HAP-1 (cell line): Measurements from ENCODE around the gene NFKBIL1.
A peak's percentile ranks its signal among the peaks of the same experiment; 100 is the strongest.
"Not testable (repeated sequence)": the region's sequence is repeated elsewhere in the genome, so short reads cannot be mapped to it uniquely, and the experiment has no call there.

ENCODE experiments used
- DNase-seq, 2 experiments: peaks; one replicate each; pipeline ENCODE4 v3.0.0-alpha.2; 2016 to 2020; ENCODE audit warnings: low spot score in 2 of 2
- H3K27me3 ChIP-seq: fragments of 250-450 bp; sonication (Bioruptor Pico); 2 replicates; pipeline ENCODE4 v1.5.1; 2020; ENCODE audit warnings: low read depth, mild to moderate bottlenecking, moderate library complexity
- H3K36me3 ChIP-seq: fragments of 250-450 bp; sonication (Bioruptor Pico); replicated peaks from 2 replicates; pipeline ENCODE4 v1.5.1; 2020; ENCODE audit warnings: mild to moderate bottlenecking
- H3K4me1 ChIP-seq: fragments of 250-450 bp; sonication (Bioruptor Pico); 2 replicates; pipeline ENCODE4 v1.5.1; 2020; ENCODE audit warnings: mild to moderate bottlenecking
- H3K4me3 ChIP-seq: fragments of 250-450 bp; sonication (Bioruptor Pico); 2 replicates; pipeline ENCODE4 v1.5.1; 2020; ENCODE audit warnings: mild to moderate bottlenecking, moderate library complexity
- H3K9me3 ChIP-seq: fragments of 250-450 bp; sonication (Bioruptor Pico); 2 replicates; pipeline ENCODE4 v1.5.1; 2020; ENCODE audit warnings: mild to moderate bottlenecking, moderate library complexity
- in situ Hi-C: fragments of 300-500 bp; cut with MboI; formaldehyde crosslinking; loops from 3 replicates; pipeline ENCODE4 v1.14.3; 2020; ENCODE audit warnings: low sequenced_read_pairs, inconsistent platforms, mixed read lengths

Gene NFKBIL1, protein sequence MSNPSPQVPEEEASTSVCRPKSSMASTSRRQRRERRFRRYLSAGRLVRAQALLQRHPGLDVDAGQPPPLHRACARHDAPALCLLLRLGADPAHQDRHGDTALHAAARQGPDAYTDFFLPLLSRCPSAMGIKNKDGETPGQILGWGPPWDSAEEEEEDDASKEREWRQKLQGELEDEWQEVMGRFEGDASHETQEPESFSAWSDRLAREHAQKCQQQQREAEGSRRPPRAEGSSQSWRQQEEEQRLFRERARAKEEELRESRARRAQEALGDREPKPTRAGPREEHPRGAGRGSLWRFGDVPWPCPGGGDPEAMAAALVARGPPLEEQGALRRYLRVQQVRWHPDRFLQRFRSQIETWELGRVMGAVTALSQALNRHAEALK

GRCh38 chr6:31546958-31547726 lies at the start of gene NFKBIL1:
TSS of gene NFKBIL1 (plus strand) at chr6:31547608. CDS start at chr6:31547695, 87 bp downstream.
- H3K36me3 ChIP-seq, result peaks cover 21% of the 10 kb centered on the region
- peak within 1 kb of the TSS; percentile 44 for H3K4me3 ChIP-seq
- H3K9me3 ChIP-seq, result no peaks in the 10 kb centered on the region
- in situ Hi-C loops, result loop anchor here (5.0 kb wide), 1 partner anchor 45 kb away; the partner anchor contains the start of gene NCR3
- DNase-seq, result peak; percentile 96 to 97
- peaks cover 16% of the 10 kb centered on the region for H3K4me1 ChIP-seq
- no peaks in the 10 kb centered on the region for H3K27me3 ChIP-seq

GRCh38 chr6:31498748-31499147 lies 48.7 kb upstream of the NFKBIL1 start:
- Histone ChIP-seq H3K9me3 (no peaks in the 10 kb centered on the region), H3K4me1 (peaks cover 14% of the 10 kb centered on the region), H3K36me3 (no peaks in the 10 kb centered on the region), H3K4me3 (no peak overlapping the region; the same call in 1 of the 2 replicates), H3K27me3 (no peaks in the 10 kb centered on the region)
- DNase-seq, result no peak
- in situ Hi-C loops, result no loop called here

DNA sequence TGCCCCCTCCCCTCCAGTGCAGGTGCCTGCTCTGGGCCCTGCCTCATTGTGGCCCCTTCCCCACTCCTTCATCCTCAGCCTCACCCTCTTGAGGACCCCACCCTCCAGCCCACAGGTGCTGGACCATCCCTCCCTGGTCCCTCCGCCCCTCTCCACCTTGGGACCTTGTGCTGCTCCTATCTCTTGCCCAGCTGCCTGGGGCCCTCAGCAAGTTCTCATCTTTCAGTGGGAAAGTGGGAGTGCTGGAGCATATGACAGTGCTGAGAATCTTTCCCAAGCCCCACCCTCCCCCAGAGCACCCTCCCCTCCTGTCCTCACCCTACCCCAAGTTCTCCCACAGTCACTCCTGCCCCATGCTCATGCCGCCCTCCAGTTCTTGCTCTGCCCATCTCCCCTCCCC lies 47.8 kb upstream of the NFKBIL1 start:
- H3K4me3 ChIP-seq, in situ Hi-C loops, H3K36me3 ChIP-seq, DNase-seq, H3K27me3 ChIP-seq, H3K9me3 ChIP-seq: not testable (repeated sequence)
- H3K4me1 ChIP-seq, result peaks cover 14% of the 10 kb centered on the region

DNA sequence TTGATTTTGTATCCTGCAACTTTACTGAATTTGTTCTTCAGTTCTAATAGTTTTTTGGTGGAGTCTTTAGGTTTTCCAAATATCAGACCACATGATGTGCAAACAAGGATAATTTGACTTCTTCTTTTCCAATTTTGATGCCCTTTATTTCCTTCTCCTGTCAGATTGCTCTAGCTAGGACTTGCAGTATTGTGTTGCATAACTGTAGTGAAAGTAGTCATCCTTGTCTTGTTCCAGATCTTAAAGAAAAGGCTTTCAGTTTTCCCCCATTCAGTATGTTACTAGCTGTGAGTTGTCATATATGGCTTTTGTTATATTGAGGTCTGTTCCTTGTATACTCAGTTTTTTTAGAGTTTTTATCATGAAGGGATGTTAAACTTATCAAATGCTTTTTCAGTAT lies 44.8 kb upstream of the NFKBIL1 start:
- no peaks in the 10 kb centered on the region for H3K27me3 ChIP-seq
- H3K4me1 ChIP-seq, result peaks cover under 1% of the 10 kb centered on the region; the same call in 1 of the 2 replicates
- no peak for DNase-seq
- H3K9me3 ChIP-seq, result no peaks in the 10 kb centered on the region
- H3K36me3 ChIP-seq, result peaks cover 7% of the 10 kb centered on the region
- in situ Hi-C loops, result no loop called here
- no peak overlapping the region for H3K4me3 ChIP-seq

- peaks cover 16% of the 10 kb centered on the region for H3K36me3 ChIP-seq
- DNase-seq, in situ Hi-C loops, H3K4me1 ChIP-seq, H3K27me3 ChIP-seq, H3K9me3 ChIP-seq, H3K4me3 ChIP-seq: not testable (repeated sequence)
Measured at GRCh38 chr6:31509036-31509435, 38.4 kb upstream of the NFKBIL1 start.

DNA sequence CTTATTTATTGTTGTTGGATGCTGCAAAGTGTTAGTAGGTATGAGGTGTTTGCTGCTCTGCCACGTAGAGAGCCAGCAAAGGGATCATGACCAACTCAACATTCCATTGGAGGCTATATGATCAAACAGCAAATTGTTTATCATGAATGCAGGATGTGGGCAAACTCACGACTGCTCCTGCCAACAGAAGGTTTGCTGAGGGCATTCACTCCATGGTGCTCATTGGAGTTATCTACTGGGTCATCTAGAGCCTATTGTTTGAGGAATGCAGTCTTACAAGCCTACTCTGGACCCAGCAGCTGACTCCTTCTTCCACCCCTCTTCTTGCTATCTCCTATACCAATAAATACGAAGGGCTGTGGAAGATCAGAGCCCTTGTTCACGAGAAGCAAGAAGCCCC lies 37.4 kb upstream of the NFKBIL1 start:
- in situ Hi-C loops, result no loop called here
- peaks cover 16% of the 10 kb centered on the region for H3K36me3 ChIP-seq

GRCh38 chr6:31513456-31514165 lies 33.8 kb upstream of the NFKBIL1 start:
- Histone ChIP-seq H3K4me1 (no peaks in the 10 kb centered on the region), H3K9me3 (no peaks in the 10 kb centered on the region), H3K36me3 (peaks cover 8% of the 10 kb centered on the region), H3K27me3 (peaks cover 10% of the 10 kb centered on the region), H3K4me3 (no peak overlapping the region)
- in situ Hi-C loops, result no loop called here
- no peak for DNase-seq

More for the DNA sequence above, 37.4 kb upstream of the NFKBIL1 start:
- DNase-seq, result no peak
- H3K27me3 ChIP-seq, result no peaks in the 10 kb centered on the region
- H3K4me3 ChIP-seq, result no peak overlapping the region
- H3K4me1 ChIP-seq, result no peaks in the 10 kb centered on the region
- H3K9me3 ChIP-seq, result no peaks in the 10 kb centered on the region

- no peak for DNase-seq
- Histone ChIP-seq H3K4me3 (no peak overlapping the region), H3K36me3 (no peaks in the 10 kb centered on the region), H3K4me1 (no peaks in the 10 kb centered on the region), H3K9me3 (peaks cover 4% of the 10 kb centered on the region; the same call in 1 of the 2 replicates), H3K27me3 (peaks cover 14% of the 10 kb centered on the region)
- in situ Hi-C loops, result no loop called here
Measured at GRCh38 chr6:31521835-31522234, 25.6 kb upstream of the NFKBIL1 start.

DNA sequence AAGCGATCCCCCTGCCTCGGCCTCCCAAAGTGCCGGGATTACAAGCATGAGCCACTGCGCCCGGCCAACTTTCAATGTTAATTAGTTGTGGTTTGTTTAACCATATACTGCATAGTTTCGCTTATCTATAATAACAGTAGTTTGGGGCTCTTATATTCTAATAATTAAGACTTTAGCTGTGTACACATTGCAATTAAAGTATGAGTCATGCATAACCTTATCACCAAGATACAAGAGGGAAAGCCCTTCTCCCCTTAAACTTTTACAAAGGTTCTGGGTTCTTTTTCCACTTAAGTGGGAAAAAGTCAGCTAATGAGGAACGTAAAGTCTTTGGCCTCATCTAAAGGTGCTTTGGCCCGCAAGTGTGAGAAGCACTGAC lies 21.9 kb upstream of the NFKBIL1 start:
- no peak for DNase-seq
- Histone ChIP-seq H3K4me1 (no peaks in the 10 kb centered on the region), H3K27me3 (0 out of 2 replicates have a peak, but pooled peaks cover 3% of the 10 kb centered on the region), H3K36me3 (peaks cover 12% of the 10 kb centered on the region), H3K4me3 (no peak overlapping the region), H3K9me3 (peaks cover 4% of the 10 kb centered on the region; the same call in 1 of the 2 replicates)
- in situ Hi-C loops, result no loop called here

GRCh38 chr6:31525932-31526591 lies 21.3 kb upstream of the NFKBIL1 start:
- in situ Hi-C loops, result no loop called here
- Histone ChIP-seq H3K27me3 (no peaks in the 10 kb centered on the region), H3K36me3 (peaks cover 17% of the 10 kb centered on the region), H3K9me3 (peaks cover 4% of the 10 kb centered on the region; the same call in 1 of the 2 replicates), H3K4me3 (no peak overlapping the region), H3K4me1 (no peaks in the 10 kb centered on the region)
- no peak for DNase-seq

DNA sequence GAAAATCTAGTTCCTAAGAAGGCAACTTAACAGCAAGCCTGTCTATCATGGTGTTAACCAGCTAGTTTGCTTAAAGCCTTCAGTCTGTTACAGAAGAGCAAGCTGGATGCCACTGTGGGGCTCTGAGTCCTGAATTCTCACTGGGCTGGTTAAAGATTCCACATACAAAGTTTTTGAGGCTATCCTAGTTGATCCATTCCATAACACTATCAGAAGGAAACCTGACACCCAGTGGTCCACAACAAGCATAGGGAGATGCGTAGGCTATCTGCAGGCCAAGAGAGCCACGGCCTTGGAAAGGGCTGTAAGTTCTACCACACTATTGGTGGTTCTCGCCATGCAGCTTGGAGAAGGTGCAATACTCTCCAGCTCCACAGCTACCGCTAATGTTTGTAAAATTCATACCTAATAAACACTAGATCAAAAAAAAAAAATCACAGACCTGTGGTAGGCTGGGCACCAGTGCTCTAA lies 19.1 kb upstream of the NFKBIL1 start:
- Histone ChIP-seq H3K9me3 (no peaks in the 10 kb centered on the region), H3K36me3 (peaks cover 36% of the 10 kb centered on the region), H3K27me3 (no peaks in the 10 kb centered on the region), H3K4me3 (no peak overlapping the region), H3K4me1 (no peaks in the 10 kb centered on the region)
- peak in 1 of 2 experiments; percentile 24 for DNase-seq
- in situ Hi-C loops, result no loop called here

- no peaks in the 10 kb centered on the region for H3K27me3 ChIP-seq
- peaks cover 41% of the 10 kb centered on the region for H3K36me3 ChIP-seq
- peak in 1 of 2 experiments; percentile 37 for DNase-seq
- no peak within 1 kb of the TSS for H3K4me3 ChIP-seq
- H3K4me1 ChIP-seq, result no peaks in the 10 kb centered on the region
- in situ Hi-C loops, result no loop called here
- no peaks in the 10 kb centered on the region for H3K9me3 ChIP-seq
Measured at GRCh38 chr6:31528821-31529328, 18.5 kb upstream of the NFKBIL1 start, which contains the start of gene MCCD1. TSS of gene MCCD1 (plus strand) at chr6:31528962. CDS start at chr6:31529015, 53 bp downstream.
